ENCODE measurements around the gene DENND4B.

Gene DENND4B

GRCh38 chr1:153945131-153945794, 1.3 kb downstream of the DENND4B start:
- DNase-seq: peak in 1 of 2 donors; percentile 26

GRCh38 chr1:153944827-153945117, 1.7 kb downstream of the DENND4B start:
- no peak for DNase-seq

GRCh38 chr1:153944005-153944826, 2.3 kb downstream of the DENND4B start:
- DNase-seq: no peak

- DNase-seq: no peak
Measured at GRCh38 chr1:153942766-153943549, 3.6 kb downstream of the DENND4B start.

- DNase-seq: no peak
Measured at GRCh38 chr1:153941826-153942725, 4.4 kb downstream of the DENND4B start.

- DNase-seq: no peak
Measured at GRCh38 chr1:153940756-153941155, 5.8 kb downstream of the DENND4B start.

- DNase-seq: no peak
Measured at GRCh38 chr1:153939476-153939875, 7.0 kb downstream of the DENND4B start.

GRCh38 chr1:153938996-153939395, 7.5 kb downstream of the DENND4B start:
- no peak for DNase-seq

- no peak for DNase-seq
Measured at GRCh38 chr1:153937331-153937730, 9.2 kb downstream of the DENND4B start.

- DNase-seq: no peak
Measured at GRCh38 chr1:153936011-153936802, 10.3 kb downstream of the DENND4B start.

- DNase-seq: no peak
Measured at GRCh38 chr1:153934746-153935145, 11.8 kb downstream of the DENND4B start.

- no peak for DNase-seq
Measured at GRCh38 chr1:153933955-153934354, 12.6 kb downstream of the DENND4B start.

GRCh38 chr1:153933430-153933829, 13.1 kb downstream of the DENND4B start:
- no peak for DNase-seq

- DNase-seq: no peak
Measured at GRCh38 chr1:153932156-153933131, 14.1 kb downstream of the DENND4B start.

GRCh38 chr1:153929981-153930948, 16.3 kb downstream of the DENND4B start:
- DNase-seq: no peak

- DNase-seq: no peak
Measured at GRCh38 chr1:153929426-153929825, 17.1 kb downstream of the DENND4B start.

GRCh38 chr1:153928791-153929341, 17.7 kb downstream of the DENND4B start:
- peak; percentile 67 to 88 for DNase-seq

GRCh38 chr1:153928245-153928644, 18.3 kb downstream of the DENND4B start:
- DNase-seq: no peak

- DNase-seq: no peak
Measured at GRCh38 chr1:153926405-153926804, 20.1 kb downstream of the DENND4B start.

Data from hippocampal formation (tissue), 2 donors.